ENCODE data around the gene DTX3L.

DTX3L gene

GRCh38 chr3:122598151-122598550, 34.0 kb downstream of the DTX3L start:
- H3K27ac ChIP-seq (ENCODE audit: insufficient read depth, low read length, poor library complexity, severe bottlenecking): no peak overlapping the region
- no peaks in the 10 kb centered on the region for H3K9me3 ChIP-seq (ENCODE audit: control insufficient read depth, low read length)
- DNase-seq: no peak
- no peaks in the 10 kb centered on the region for H3K27me3 ChIP-seq (replicated peaks; ENCODE audit: control insufficient read depth, insufficient read depth, low read length, poor library complexity, severe bottlenecking)
- H3K4me1 ChIP-seq (ENCODE audit: control insufficient read depth, insufficient read depth, low read length, poor library complexity, severe bottlenecking): no peaks in the 10 kb centered on the region
- no peak overlapping the region for H3K4me3 ChIP-seq (ENCODE audit: insufficient read depth, low read depth, low read length, poor library complexity, severe bottlenecking)
- peaks cover 10% of the 10 kb centered on the region for H3K36me3 ChIP-seq (ENCODE audit: control insufficient read depth, insufficient read depth, low read length)

- H3K27ac ChIP-seq (ENCODE audit: insufficient read depth, low read length, poor library complexity, severe bottlenecking): no peak overlapping the region
- peaks cover 10% of the 10 kb centered on the region for H3K36me3 ChIP-seq (ENCODE audit: control insufficient read depth, insufficient read depth, low read length)
- no peaks in the 10 kb centered on the region for H3K4me1 ChIP-seq (ENCODE audit: control insufficient read depth, insufficient read depth, low read length, poor library complexity, severe bottlenecking)
- H3K9me3 ChIP-seq (ENCODE audit: control insufficient read depth, low read length): no peaks in the 10 kb centered on the region
- no peak overlapping the region for H3K4me3 ChIP-seq (ENCODE audit: insufficient read depth, low read depth, low read length, poor library complexity, severe bottlenecking)
- no peak for DNase-seq
- H3K27me3 ChIP-seq (replicated peaks; ENCODE audit: control insufficient read depth, insufficient read depth, low read length, poor library complexity, severe bottlenecking): no peaks in the 10 kb centered on the region
Measured at GRCh38 chr3:122598556-122598955, 34.4 kb downstream of the DTX3L start.

GRCh38 chr3:122602011-122602710, 38.0 kb downstream of the DTX3L start:
- Histone ChIP-seq H3K27ac (ENCODE audit: insufficient read depth, low read length, poor library complexity, severe bottlenecking) (no peak overlapping the region), H3K27me3 (replicated peaks; ENCODE audit: control insufficient read depth, insufficient read depth, low read length, poor library complexity, severe bottlenecking) (no peaks in the 10 kb centered on the region), H3K36me3 (ENCODE audit: control insufficient read depth, insufficient read depth, low read length) (peaks cover 9% of the 10 kb centered on the region), H3K4me3 (ENCODE audit: insufficient read depth, low read depth, low read length, poor library complexity, severe bottlenecking) (no peak overlapping the region), H3K9me3 (ENCODE audit: control insufficient read depth, low read length) (no peaks in the 10 kb centered on the region), H3K4me1 (ENCODE audit: control insufficient read depth, insufficient read depth, low read length, poor library complexity, severe bottlenecking) (no peaks in the 10 kb centered on the region)
- DNase-seq: no peak

GRCh38 chr3:122603056-122603455, 38.9 kb downstream of the DTX3L start:
- H3K36me3 ChIP-seq (ENCODE audit: control insufficient read depth, insufficient read depth, low read length): peaks cover 9% of the 10 kb centered on the region
- no peaks in the 10 kb centered on the region for H3K4me1 ChIP-seq (ENCODE audit: control insufficient read depth, insufficient read depth, low read length, poor library complexity, severe bottlenecking)
- no peaks in the 10 kb centered on the region for H3K9me3 ChIP-seq (ENCODE audit: control insufficient read depth, low read length)
- no peak overlapping the region for H3K27ac ChIP-seq (ENCODE audit: insufficient read depth, low read length, poor library complexity, severe bottlenecking)
- no peaks in the 10 kb centered on the region for H3K27me3 ChIP-seq (replicated peaks; ENCODE audit: control insufficient read depth, insufficient read depth, low read length, poor library complexity, severe bottlenecking)
- DNase-seq: no peak
- no peak overlapping the region for H3K4me3 ChIP-seq (ENCODE audit: insufficient read depth, low read depth, low read length, poor library complexity, severe bottlenecking)

- no peak for DNase-seq
- H3K27ac ChIP-seq (ENCODE audit: insufficient read depth, low read length, poor library complexity, severe bottlenecking): no peak overlapping the region
- no peaks in the 10 kb centered on the region for H3K27me3 ChIP-seq (replicated peaks; ENCODE audit: control insufficient read depth, insufficient read depth, low read length, poor library complexity, severe bottlenecking)
- H3K9me3 ChIP-seq (ENCODE audit: control insufficient read depth, low read length): no peaks in the 10 kb centered on the region
- no peaks in the 10 kb centered on the region for H3K4me1 ChIP-seq (ENCODE audit: control insufficient read depth, insufficient read depth, low read length, poor library complexity, severe bottlenecking)
- H3K36me3 ChIP-seq (ENCODE audit: control insufficient read depth, insufficient read depth, low read length): peaks cover 20% of the 10 kb centered on the region
- no peak overlapping the region for H3K4me3 ChIP-seq (ENCODE audit: insufficient read depth, low read depth, low read length, poor library complexity, severe bottlenecking)
Measured at GRCh38 chr3:122606330-122606729, 42.2 kb downstream of the DTX3L start.

GRCh38 chr3:122608916-122609315, 44.8 kb downstream of the DTX3L start:
- Histone ChIP-seq H3K36me3 (ENCODE audit: control insufficient read depth, insufficient read depth, low read length) (peaks cover 23% of the 10 kb centered on the region), H3K4me3 (ENCODE audit: insufficient read depth, low read depth, low read length, poor library complexity, severe bottlenecking) (no peak overlapping the region), H3K4me1 (ENCODE audit: control insufficient read depth, insufficient read depth, low read length, poor library complexity, severe bottlenecking) (no peaks in the 10 kb centered on the region), H3K9me3 (ENCODE audit: control insufficient read depth, low read length) (no peaks in the 10 kb centered on the region), H3K27ac (ENCODE audit: insufficient read depth, low read length, poor library complexity, severe bottlenecking) (no peak overlapping the region), H3K27me3 (replicated peaks; ENCODE audit: control insufficient read depth, insufficient read depth, low read length, poor library complexity, severe bottlenecking) (no peaks in the 10 kb centered on the region)
- DNase-seq: no peak

GRCh38 chr3:122609798-122610559, 45.8 kb downstream of the DTX3L start:
- Histone ChIP-seq H3K27ac (ENCODE audit: insufficient read depth, low read length, poor library complexity, severe bottlenecking) (no peak overlapping the region), H3K4me1 (ENCODE audit: control insufficient read depth, insufficient read depth, low read length, poor library complexity, severe bottlenecking) (no peaks in the 10 kb centered on the region), H3K27me3 (replicated peaks; ENCODE audit: control insufficient read depth, insufficient read depth, low read length, poor library complexity, severe bottlenecking) (no peaks in the 10 kb centered on the region), H3K36me3 (ENCODE audit: control insufficient read depth, insufficient read depth, low read length) (peaks cover 27% of the 10 kb centered on the region), H3K4me3 (ENCODE audit: insufficient read depth, low read depth, low read length, poor library complexity, severe bottlenecking) (no peak overlapping the region), H3K9me3 (ENCODE audit: control insufficient read depth, low read length) (no peaks in the 10 kb centered on the region)
- DNase-seq: no peak

GRCh38 chr3:122612696-122613095, 48.6 kb downstream of the DTX3L start:
- Histone ChIP-seq H3K4me1 (ENCODE audit: control insufficient read depth, insufficient read depth, low read length, poor library complexity, severe bottlenecking) (no peaks in the 10 kb centered on the region), H3K36me3 (ENCODE audit: control insufficient read depth, insufficient read depth, low read length) (peaks cover 40% of the 10 kb centered on the region), H3K27me3 (replicated peaks; ENCODE audit: control insufficient read depth, insufficient read depth, low read length, poor library complexity, severe bottlenecking) (no peaks in the 10 kb centered on the region), H3K9me3 (ENCODE audit: control insufficient read depth, low read length) (no peaks in the 10 kb centered on the region), H3K4me3 (ENCODE audit: insufficient read depth, low read depth, low read length, poor library complexity, severe bottlenecking) (no peak overlapping the region), H3K27ac (ENCODE audit: insufficient read depth, low read length, poor library complexity, severe bottlenecking) (no peak overlapping the region)
- DNase-seq: no peak

GRCh38 chr3:122615303-122615702, 51.2 kb downstream of the DTX3L start:
- peaks cover 56% of the 10 kb centered on the region for H3K36me3 ChIP-seq (ENCODE audit: control insufficient read depth, insufficient read depth, low read length)
- H3K27me3 ChIP-seq (replicated peaks; ENCODE audit: control insufficient read depth, insufficient read depth, low read length, poor library complexity, severe bottlenecking): no peaks in the 10 kb centered on the region
- H3K4me3 ChIP-seq (ENCODE audit: insufficient read depth, low read depth, low read length, poor library complexity, severe bottlenecking): no peak overlapping the region
- no peak for DNase-seq
- no peaks in the 10 kb centered on the region for H3K4me1 ChIP-seq (ENCODE audit: control insufficient read depth, insufficient read depth, low read length, poor library complexity, severe bottlenecking)
- H3K27ac ChIP-seq (ENCODE audit: insufficient read depth, low read length, poor library complexity, severe bottlenecking): no peak overlapping the region
- no peaks in the 10 kb centered on the region for H3K9me3 ChIP-seq (ENCODE audit: control insufficient read depth, low read length)

- no peak overlapping the region for H3K27ac ChIP-seq (ENCODE audit: insufficient read depth, low read length, poor library complexity, severe bottlenecking)
- peaks cover 71% of the 10 kb centered on the region for H3K36me3 ChIP-seq (ENCODE audit: control insufficient read depth, insufficient read depth, low read length)
- no peaks in the 10 kb centered on the region for H3K27me3 ChIP-seq (replicated peaks; ENCODE audit: control insufficient read depth, insufficient read depth, low read length, poor library complexity, severe bottlenecking)
- H3K4me1 ChIP-seq (ENCODE audit: control insufficient read depth, insufficient read depth, low read length, poor library complexity, severe bottlenecking): no peaks in the 10 kb centered on the region
- no peaks in the 10 kb centered on the region for H3K9me3 ChIP-seq (ENCODE audit: control insufficient read depth, low read length)
- H3K4me3 ChIP-seq (ENCODE audit: insufficient read depth, low read depth, low read length, poor library complexity, severe bottlenecking): no peak overlapping the region
- DNase-seq: no peak
Measured at GRCh38 chr3:122618614-122619013, 54.5 kb downstream of the DTX3L start.

Measured in effector memory CD4-positive, alpha-beta T cell (primary cell).